Measurements from ENCODE around the gene URM1.

GRCh38 chr9:128385496-128386460, 14.6 kb downstream of the URM1 start:
- TF ChIP-seq CTCF (IDR thresholded peaks at IDR 0.05; ENCODE audit: low read length) (no peak), EZH2 (optimal IDR thresholded peaks at IDR 0.05; ENCODE audit: low read depth, low read length) (no peak), EZH2phosphoT487 (IDR thresholded peaks at IDR 0.05; ENCODE audit: low read length) (no peak)
